Type B pancreatic cell (in vitro differentiated cells): ENCODE data around the gene PPM1A. TPM values are rescaled to one million over a fixed set of nuclear protein-coding genes. Genes with fewer than 3 reads are reported as not detected.

Experiments used
- DNase-seq: peaks from one replicate; pipeline ENCODE4 v3.0.0; 2021; ENCODE audit warnings: mixed read lengths; ENCODE audit not compliant: unreplicated experiment; ENCODE audit errors: extremely low spot score
- H3K27ac Mint-ChIP-seq: 2 replicates; pipeline ENCODE4 v1.8.0; 2021; ENCODE audit warnings: mild to moderate bottlenecking, mixed read lengths
- H3K27me3 Mint-ChIP-seq: 2 replicates; pipeline ENCODE4 v1.8.0; 2021; ENCODE audit warnings: mixed read lengths
- H3K36me3 Mint-ChIP-seq: 2 replicates; pipeline ENCODE4 v1.8.0; 2021; ENCODE audit warnings: mixed read lengths
- H3K4me1 Mint-ChIP-seq: one replicate; pipeline ENCODE4 v1.8.0; 2021; ENCODE audit warnings: mixed read lengths; ENCODE audit not compliant: unreplicated experiment
- H3K4me3 Mint-ChIP-seq: 2 replicates; pipeline ENCODE4 v1.8.0; 2021; ENCODE audit warnings: mild to moderate bottlenecking, mixed read lengths
- H3K9me3 Mint-ChIP-seq: 2 replicates; pipeline ENCODE4 v1.8.0; 2021; ENCODE audit warnings: mixed read lengths
- total RNA-seq: library from RNA; stranded (reverse); gene quantifications from 2 replicates; pipeline ENCODE4 v1.2.1, GENCODE V29; 2021; ENCODE audit warnings: low replicate concordance
- TF ChIP-seq, protein P1 (sequence below): fragments of 200-600 bp; sonication (generic); conservative IDR thresholded peaks from 2 replicates; pipeline ENCODE4 v1.5.0; 2021; ENCODE audit warnings: antibody characterized with exemption, mild to moderate bottlenecking

The PPM1A gene
- total RNA-seq, 1 donor from 2014 or later = 34.5 TPM

DNA sequence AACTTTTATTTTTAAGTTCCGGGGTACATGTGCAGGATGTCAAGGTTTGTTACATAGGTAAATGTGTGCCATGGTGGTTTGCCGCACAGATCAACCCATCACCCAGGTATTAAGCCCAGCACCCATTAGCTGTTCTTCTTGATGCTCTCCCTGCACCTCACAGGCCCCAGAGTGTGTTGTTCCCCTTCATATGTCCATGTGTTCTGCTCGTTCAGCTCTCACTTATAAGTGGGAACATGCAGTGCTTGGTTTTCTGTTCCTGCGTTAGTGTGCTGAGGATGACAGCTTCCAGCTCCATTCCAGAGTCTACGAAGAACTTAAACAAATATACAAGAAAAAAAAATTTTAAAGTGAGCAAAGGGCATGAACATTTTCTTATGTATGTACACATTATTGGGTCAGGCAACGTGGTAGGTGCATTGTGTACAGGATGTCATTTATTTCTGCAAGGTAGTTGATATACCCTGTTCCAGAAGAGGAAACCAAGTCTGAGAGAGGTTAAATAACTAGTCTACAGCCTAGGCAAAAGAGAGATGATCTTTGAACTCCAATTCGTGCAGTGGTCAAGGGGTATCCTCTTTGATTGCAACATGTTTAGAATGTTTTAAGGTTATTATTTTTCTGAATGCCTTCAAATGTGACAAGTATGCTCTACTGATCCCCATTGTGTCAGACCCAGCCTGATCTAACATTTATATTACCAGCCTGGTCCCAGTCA is 8.7 kb upstream of the PPM1A start:
- TF ChIP-seq, protein P1, sequence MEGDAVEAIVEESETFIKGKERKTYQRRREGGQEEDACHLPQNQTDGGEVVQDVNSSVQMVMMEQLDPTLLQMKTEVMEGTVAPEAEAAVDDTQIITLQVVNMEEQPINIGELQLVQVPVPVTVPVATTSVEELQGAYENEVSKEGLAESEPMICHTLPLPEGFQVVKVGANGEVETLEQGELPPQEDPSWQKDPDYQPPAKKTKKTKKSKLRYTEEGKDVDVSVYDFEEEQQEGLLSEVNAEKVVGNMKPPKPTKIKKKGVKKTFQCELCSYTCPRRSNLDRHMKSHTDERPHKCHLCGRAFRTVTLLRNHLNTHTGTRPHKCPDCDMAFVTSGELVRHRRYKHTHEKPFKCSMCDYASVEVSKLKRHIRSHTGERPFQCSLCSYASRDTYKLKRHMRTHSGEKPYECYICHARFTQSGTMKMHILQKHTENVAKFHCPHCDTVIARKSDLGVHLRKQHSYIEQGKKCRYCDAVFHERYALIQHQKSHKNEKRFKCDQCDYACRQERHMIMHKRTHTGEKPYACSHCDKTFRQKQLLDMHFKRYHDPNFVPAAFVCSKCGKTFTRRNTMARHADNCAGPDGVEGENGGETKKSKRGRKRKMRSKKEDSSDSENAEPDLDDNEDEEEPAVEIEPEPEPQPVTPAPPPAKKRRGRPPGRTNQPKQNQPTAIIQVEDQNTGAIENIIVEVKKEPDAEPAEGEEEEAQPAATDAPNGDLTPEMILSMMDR = no peak
- DNase-seq = no peak

GRCh38 chr14:60241091-60241490 is 7.9 kb upstream of the PPM1A start:
- no peak for DNase-seq
- Mint-ChIP-seq H3K36me3 (no peaks in the 10 kb centered on the region), H3K27me3 (no peaks in the 10 kb centered on the region), H3K9me3 (no peaks in the 10 kb centered on the region), H3K4me1 (no peaks in the 10 kb centered on the region), H3K27ac (no peak overlapping the region), H3K4me3 (no peak overlapping the region)
- TF ChIP-seq, protein P1 = no peak

More for the DNA sequence above, 8.7 kb upstream of the PPM1A start:
- Mint-ChIP-seq H3K9me3 (no peaks in the 10 kb centered on the region), H3K4me1 (no peaks in the 10 kb centered on the region), H3K4me3 (no peak overlapping the region), H3K27me3 (no peaks in the 10 kb centered on the region), H3K27ac (no peak overlapping the region), H3K36me3 (no peaks in the 10 kb centered on the region)

- Mint-ChIP-seq H3K27ac (no peak overlapping the region), H3K4me3 (no peak overlapping the region), H3K4me1 (no peaks in the 10 kb centered on the region), H3K9me3 (no peaks in the 10 kb centered on the region), H3K27me3 (no peaks in the 10 kb centered on the region), H3K36me3 (no peaks in the 10 kb centered on the region)
- DNase-seq = no peak
- TF ChIP-seq, protein P1 = no peak
Measured at GRCh38 chr14:60242429-60242828, 6.6 kb upstream of the PPM1A start.

GRCh38 chr14:60245380-60246177 is 3.4 kb upstream of the PPM1A start:
- peak overlapping the region; percentile 5 for H3K4me3 Mint-ChIP-seq
- H3K27ac Mint-ChIP-seq = no peak overlapping the region
- H3K9me3 Mint-ChIP-seq = peaks cover 4% of the 10 kb centered on the region
- TF ChIP-seq, protein P1 = no peak
- no peak for DNase-seq
- no peaks in the 10 kb centered on the region for H3K27me3 Mint-ChIP-seq
- peaks cover 9% of the 10 kb centered on the region for H3K4me1 Mint-ChIP-seq
- H3K36me3 Mint-ChIP-seq = no peaks in the 10 kb centered on the region

GRCh38 chr14:60247994-60248696 is 876 bp upstream of the PPM1A start:
- no peaks in the 10 kb centered on the region for H3K27me3 Mint-ChIP-seq
- H3K27ac Mint-ChIP-seq = peak overlapping the region; percentile 99
- no peaks in the 10 kb centered on the region for H3K36me3 Mint-ChIP-seq
- H3K4me3 Mint-ChIP-seq = peak overlapping the region; percentile 98
- peaks cover 4% of the 10 kb centered on the region for H3K9me3 Mint-ChIP-seq
- DNase-seq = peak; percentile 78
- peaks cover 31% of the 10 kb centered on the region for H3K4me1 Mint-ChIP-seq
- TF ChIP-seq, protein P1 = no peak
